Measurements from ENCODE around the gene DISP2. TPM values are rescaled to one million over a fixed set of nuclear protein-coding genes. Genes with fewer than 3 reads are reported as not detected.

Gene DISP2
- polyA plus RNA-seq, 3 donors from 2014 or later: 0.03 to 1.1 (median 0.38) TPM

GRCh38 chr15:40427188-40427587 is 69.2 kb downstream of the DISP2 start:
- Mint-ChIP-seq H3K27ac (no peak overlapping the region), H3K36me3 (peaks cover 0 to 11% (median 6%) of the 10 kb centered on the region in 3 donors), H3K4me1 (peaks cover 0 to 2% of the 10 kb centered on the region in 2 donors), H3K9me3 (no peaks in the 10 kb centered on the region), H3K4me3 (no peak overlapping the region), H3K27me3 (ENCODE audit: low read depth in 3 of 3) (peaks cover 0 to 7% (median 5%) of the 10 kb centered on the region in 3 donors)
- no peak for DNase-seq

GRCh38 chr15:40428185-40428584 is 70.2 kb downstream of the DISP2 start:
- peaks cover 0 to 2% of the 10 kb centered on the region in 2 donors for H3K4me1 Mint-ChIP-seq
- no peak for DNase-seq
- peaks cover 0 to 7% (median 4%) of the 10 kb centered on the region in 3 donors for H3K27me3 Mint-ChIP-seq (ENCODE audit: low read depth in 3 of 3)
- no peaks in the 10 kb centered on the region for H3K9me3 Mint-ChIP-seq
- peaks cover 0 to 11% (median 6%) of the 10 kb centered on the region in 3 donors for H3K36me3 Mint-ChIP-seq
- H3K27ac Mint-ChIP-seq: no peak overlapping the region
- no peak overlapping the region for H3K4me3 Mint-ChIP-seq

Other genes starting within 250 kb of the DISP2 start
- under 1 TPM in 2 of 3 donors, not detected in 1; 0.38 to 0.80 TPM for gene BMF, start 249.3 kb upstream of the DISP2 start, polyA plus RNA-seq
- under 1 TPM in 2 of 3 donors, not detected in 1; 0.74 to 0.99 TPM for gene BUB1B, start 197.2 kb upstream of the DISP2 start, polyA plus RNA-seq
- 1 to 10 TPM; 2.0 to 8.3 (median 3.6) TPM for gene PAK6, start 119.2 kb upstream of the DISP2 start, polyA plus RNA-seq
- gene ANKRD63, start 75.2 kb upstream of the DISP2 start, polyA plus RNA-seq: not detected
- 10 to 100 TPM; 18.0 to 57.0 (median 24.2) TPM for gene PLCB2, start 50.3 kb upstream of the DISP2 start, polyA plus RNA-seq
- 1 to 10 TPM; 3.2 to 3.5 (median 3.2) TPM for gene INAFM2, start 34.5 kb upstream of the DISP2 start, polyA plus RNA-seq
- gene CCDC9B, start 17.3 kb upstream of the DISP2 start, polyA plus RNA-seq: under 1 TPM in 2 of 3 donors, not detected in 1; 0.09 to 0.46 TPM
- gene PHGR1, start 7.2 kb upstream of the DISP2 start, polyA plus RNA-seq: not detected
- gene KNSTRN, start 24.5 kb downstream of the DISP2 start, polyA plus RNA-seq: 1 to 10 TPM; 2.7 to 5.6 (median 2.8) TPM
- 10 to 100 TPM; 41.8 to 63.0 (median 60.6) TPM for gene IVD, start 47.6 kb downstream of the DISP2 start, polyA plus RNA-seq
- gene BAHD1, start 82.7 kb downstream of the DISP2 start, polyA plus RNA-seq: 1 to 10 TPM; 2.1 to 6.1 (median 3.4) TPM
- gene CHST14, start 112.8 kb downstream of the DISP2 start, polyA plus RNA-seq: 1 to 10 TPM; 1.9 to 3.6 (median 3.3) TPM
- 10 to 100 TPM; 31.3 to 65.7 (median 45.7) TPM for gene CCDC32, start 206.8 kb downstream of the DISP2 start, polyA plus RNA-seq
- 10 to 100 TPM; 18.9 to 21.2 (median 19.1) TPM for gene RPUSD2, start 211.1 kb downstream of the DISP2 start, polyA plus RNA-seq
- gene KNL1, start 236.0 kb downstream of the DISP2 start, polyA plus RNA-seq: under 1 TPM in 2 of 3 donors, not detected in 1; 0.20 to 0.38 TPM